GM19035 (cell line): ENCODE measurements around the gene SMAD7.

Experiments
- ATAC-seq: cut with Tn5 transposase; IDR thresholded peaks from one replicate; pipeline ENCODE4 v1.9.1; 2021; ENCODE audit not compliant: unreplicated experiment

SMAD7 gene, protein sequence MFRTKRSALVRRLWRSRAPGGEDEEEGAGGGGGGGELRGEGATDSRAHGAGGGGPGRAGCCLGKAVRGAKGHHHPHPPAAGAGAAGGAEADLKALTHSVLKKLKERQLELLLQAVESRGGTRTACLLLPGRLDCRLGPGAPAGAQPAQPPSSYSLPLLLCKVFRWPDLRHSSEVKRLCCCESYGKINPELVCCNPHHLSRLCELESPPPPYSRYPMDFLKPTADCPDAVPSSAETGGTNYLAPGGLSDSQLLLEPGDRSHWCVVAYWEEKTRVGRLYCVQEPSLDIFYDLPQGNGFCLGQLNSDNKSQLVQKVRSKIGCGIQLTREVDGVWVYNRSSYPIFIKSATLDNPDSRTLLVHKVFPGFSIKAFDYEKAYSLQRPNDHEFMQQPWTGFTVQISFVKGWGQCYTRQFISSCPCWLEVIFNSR

DNA sequence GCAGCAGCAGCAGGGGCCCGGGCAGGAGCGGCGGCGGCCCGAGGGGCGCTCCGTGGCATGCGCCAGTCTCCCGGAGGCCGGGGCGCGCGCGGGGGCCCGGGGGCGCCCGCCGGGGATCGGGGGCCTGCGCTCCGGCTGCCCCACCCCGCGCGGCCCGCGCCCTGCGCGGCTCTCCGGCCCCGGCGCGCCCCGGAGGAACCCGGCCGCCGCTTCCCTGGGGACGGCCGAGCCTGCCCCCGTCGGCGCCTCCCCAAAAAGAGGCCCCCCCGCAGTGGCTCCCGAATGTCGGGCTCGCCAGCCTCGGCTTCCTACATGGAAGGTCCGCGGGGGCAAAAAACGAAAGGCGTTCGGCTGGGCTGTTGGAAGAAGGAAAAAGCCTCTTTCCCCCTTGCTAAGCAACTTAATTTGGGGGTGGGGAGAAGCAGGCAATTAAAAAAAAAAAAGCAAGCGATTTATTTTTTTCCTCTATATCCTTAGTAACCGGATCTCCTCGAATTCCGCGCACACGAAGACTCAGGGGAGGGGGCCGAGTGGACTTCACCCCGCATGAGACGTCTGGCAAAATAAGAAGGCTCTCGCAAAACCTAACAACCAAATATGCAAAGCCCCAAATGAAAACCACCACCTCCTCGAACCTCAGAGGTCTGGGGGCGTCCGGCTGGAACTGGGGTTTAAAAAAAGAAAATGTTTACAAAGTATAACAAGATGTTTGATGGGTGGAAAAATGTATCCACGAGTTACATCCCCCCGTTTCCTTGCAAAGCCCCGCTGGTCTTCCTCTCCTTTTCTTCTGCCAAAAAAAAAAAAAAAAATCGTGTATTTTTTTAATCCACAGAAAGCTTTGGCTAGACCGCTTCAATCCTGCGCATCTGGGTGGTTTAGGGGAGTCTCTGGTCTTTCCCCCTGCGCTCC lies at the start of gene SMAD7:
Gene SMAD7, minus strand, starts transcription at position 430 of the 912 bp plus-strand sequence. CDS start 541 bp downstream, outside the sequence.
- no peak for ATAC-seq

DNA sequence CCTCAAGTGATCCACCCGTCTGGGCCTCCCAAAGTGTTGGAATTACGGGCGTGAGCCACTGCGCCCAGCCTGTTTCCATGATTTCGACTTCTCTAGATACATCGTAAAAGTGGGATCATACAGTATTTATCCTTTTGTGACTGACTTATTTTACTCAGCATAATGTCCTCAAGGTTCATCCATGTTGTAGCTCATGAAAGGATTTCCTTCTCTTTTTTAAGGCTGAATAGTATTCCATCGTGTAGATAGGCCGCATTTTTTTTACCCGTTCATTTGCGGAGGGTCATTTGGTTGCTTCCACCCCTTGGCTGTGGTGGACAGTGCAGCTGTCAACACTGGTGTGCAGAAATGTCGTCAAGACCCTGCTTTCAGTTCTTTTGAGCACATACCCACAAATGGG lies 48.8 kb upstream of the SMAD7 start:
- ATAC-seq: no peak

DNA sequence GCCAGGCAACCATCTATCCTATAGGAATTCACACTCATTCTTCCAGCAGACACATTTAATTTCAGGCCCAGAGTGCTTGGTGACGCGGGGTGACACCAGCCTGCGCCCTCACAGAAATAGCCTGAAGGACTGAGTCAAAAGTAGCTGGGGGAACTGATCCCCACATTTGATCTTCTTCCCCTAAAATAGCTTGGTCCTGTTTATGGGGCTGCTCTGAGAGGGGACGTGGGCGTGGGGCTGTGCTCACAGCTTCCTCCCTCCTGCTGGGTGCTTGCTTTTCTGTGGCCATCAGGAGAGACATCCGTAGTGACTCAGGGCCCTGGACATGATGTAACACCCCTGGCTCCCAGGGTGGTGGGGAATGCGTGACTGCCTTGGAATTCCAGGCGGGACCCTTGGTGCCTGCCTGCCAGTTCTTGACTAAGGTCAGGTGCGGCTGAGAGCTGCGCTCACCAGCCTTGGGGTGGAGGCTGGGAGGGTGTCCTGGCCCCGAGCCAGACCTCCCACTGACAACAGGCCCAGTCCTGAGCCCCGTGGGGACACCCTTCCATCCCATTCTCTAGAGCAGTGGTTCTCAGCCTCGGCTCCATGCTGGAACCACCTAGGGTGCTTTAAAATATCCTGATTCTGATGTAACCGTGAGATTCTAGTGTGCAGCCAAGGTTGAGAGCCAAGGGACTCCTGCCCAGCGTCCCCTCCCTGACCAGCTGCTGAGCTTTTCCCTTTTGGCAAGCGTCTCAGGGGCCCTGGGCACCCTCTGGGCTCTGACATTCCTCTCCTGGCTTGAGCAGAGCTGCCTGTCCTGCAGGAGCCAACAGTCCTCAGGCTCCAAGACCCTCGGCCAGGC lies 47.4 kb upstream of the SMAD7 start:
- ATAC-seq: no peak

DNA sequence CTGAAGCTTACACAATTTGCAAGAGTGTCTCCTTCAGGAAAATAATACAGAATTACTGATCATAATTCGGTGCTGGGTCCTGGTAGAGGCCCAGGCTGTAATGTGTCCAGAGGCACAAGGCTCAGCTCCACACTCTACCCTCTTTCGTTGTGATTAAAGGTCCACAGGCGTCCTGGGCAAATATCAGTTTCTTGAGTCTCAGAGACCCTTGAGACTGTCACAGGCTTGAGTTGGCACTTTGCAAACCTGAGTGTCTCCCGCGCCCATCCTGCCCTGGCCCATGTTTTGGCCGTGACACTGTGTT lies 46.9 kb upstream of the SMAD7 start:
- ATAC-seq: no peak

DNA sequence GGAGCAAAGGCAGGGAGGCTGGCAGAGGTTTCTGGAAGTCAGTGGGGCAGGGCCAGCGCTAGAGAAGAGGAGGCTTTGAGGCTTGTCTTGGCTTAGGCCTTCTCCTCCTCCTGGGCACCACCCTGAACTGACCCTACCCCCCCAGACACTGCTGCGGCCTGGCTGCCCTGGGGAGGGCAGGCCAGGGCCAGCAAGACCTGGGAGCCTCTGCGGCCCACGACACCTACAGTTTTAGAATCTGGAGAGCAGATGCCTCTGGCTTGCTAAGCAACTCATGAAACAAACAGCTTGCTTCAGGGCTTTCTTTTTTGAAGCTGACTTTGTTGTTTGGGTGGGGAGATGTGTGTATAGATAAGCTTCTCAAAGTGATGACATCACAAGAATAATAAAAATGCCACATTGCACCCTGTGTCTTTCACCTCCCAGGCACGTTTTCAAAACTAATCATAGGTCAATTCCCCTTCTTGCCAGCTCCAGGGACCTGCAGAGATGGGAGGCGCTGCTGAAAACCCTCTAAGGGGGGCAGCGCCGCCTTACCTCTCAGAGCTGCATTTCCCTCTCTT lies 46.2 kb upstream of the SMAD7 start:
- no peak for ATAC-seq

DNA sequence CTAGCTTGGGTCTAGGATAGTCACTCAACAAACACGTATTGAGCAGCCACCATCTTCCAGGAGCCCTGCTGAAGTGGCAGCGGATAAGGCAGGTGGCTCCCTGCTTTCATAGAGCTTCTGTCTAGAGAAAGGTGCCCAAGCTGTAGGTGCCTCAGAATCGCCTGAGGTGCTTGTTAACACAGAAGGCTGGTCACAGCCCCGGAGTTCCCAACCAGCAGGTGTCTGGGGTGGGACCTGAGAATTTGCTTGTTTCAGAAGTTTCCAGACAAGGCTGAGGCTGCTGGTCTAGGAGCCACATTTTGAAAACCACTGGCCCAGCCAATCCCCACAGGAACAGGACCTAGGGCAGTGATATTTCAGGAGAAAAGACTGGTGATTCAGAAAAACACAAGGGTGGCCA lies 45.3 kb upstream of the SMAD7 start:
- ATAC-seq: no peak

DNA sequence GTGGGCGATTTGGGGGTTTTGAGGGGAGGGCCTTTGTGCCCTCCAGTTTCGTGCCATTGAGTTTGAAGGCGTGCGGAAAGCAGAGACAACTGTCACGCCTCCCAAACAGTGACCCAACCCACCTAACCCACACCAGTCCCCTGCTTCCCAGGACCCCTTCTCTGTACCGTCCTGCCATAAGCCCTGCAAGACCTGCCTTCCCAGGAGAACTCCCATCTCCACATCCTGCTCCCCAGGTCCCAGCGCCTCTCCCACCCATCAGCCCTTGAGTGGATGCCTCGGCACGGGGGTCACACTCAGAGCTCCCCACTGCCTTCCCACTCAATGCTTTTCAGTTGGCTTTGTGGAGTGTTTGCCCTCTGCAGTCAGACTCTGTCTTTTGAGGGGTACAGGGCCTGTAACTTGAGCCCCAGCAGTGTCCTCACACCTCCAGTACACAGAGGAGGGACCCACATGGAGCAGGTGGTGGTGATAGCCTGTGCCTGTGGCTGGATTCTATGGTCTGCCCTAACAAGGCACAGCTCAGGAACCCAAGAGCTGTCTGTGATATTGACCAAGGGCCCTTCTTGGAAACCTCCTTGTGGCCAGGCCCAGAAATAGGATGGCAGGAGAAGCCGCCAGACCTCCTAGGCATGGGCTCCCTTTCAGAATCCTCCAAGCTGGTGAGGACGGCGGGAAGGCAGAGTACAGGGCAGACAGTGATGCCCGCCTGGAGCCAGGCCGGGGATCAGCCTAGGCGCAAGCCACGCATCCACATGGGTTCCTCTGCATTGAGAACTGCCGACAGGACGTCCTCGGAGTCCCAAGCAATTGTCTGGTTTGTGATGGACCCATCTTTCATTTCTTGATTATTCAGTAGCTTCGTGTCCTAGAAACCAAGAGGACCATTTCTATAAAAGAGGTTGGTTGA lies 44.4 kb upstream of the SMAD7 start:
- no peak for ATAC-seq

DNA sequence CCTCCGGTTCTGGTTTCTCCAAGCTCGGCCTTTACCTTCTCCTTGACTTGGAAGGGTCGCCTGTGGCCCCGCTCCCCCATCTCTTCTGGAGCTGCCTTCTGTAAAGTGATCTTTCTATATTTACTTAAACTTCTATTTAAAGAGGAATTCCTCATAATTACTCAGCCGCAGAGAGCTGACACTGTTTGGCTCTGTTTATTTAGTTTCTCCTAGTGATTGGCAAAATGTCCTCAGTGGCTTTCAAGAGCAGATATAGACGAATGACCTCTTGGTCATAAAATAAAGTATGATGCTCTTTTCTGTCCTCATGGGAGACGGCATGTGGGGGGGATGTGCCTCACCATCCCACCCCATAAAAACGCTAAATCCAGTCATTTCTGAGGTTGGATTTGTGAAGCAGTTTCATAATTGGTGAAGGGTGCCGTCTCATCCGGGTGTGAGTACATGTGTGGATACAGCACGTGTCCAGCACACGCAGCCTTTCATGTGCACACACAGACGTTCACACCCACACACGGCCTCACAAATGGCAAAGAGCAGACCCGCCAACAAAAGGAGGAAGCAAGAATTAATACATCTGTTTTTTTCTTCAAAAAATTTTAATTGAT lies 43.4 kb upstream of the SMAD7 start:
- ATAC-seq: no peak

DNA sequence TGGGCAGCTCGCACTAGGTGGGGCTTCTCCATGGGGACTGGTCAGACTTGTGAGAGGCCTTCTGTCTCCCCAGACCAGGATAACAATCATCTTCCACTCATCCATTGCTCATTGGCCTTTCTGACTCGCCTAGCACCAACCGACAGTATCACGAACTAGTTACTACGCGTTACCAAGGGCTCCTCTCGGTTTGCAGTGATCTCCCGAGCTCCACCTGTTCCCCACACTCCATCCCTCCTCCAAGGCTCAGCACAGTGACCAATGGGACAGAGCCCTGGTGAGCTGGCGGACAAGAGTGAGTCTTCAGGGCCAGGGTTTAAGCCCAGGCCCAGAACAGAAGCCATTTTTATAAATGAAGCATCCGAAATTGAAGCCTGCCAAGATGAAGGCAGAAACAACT lies 42.8 kb upstream of the SMAD7 start:
- no peak for ATAC-seq

DNA sequence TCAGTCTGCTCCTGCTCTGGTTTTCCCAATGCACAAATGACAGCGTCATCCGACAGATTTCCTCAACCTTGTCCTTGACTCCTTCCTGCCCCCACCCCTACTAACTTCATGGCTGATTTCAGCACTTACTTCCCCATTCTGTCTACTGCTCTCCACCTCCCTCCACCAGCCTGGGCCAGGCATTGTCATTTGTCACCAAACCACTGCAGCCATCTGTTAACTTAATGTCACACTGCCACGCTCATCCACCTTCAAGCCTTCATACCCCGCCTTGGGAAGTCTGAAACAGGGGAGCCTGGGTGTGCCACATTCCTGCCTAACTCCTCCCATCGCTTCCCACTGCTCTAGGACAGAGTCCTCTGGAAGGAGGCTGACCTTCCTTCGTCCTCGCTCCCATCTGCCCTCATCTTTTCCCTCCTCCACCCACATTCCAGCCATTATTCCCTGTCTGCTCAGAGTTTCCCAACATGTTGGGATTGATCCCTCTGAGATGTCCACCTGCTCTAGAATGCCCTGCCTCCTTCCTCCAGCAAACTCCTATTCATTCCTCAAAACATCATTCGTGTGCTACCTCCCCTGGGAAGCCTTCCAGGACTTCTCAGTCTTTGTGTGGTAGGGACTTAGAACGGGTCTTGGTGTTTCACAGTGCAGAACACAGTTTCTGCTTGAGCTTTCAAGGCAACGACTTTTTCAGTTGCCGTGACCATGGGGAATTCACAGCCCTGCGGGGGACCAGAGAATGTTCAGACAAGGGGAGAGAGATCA lies 42.2 kb upstream of the SMAD7 start:
- no peak for ATAC-seq

DNA sequence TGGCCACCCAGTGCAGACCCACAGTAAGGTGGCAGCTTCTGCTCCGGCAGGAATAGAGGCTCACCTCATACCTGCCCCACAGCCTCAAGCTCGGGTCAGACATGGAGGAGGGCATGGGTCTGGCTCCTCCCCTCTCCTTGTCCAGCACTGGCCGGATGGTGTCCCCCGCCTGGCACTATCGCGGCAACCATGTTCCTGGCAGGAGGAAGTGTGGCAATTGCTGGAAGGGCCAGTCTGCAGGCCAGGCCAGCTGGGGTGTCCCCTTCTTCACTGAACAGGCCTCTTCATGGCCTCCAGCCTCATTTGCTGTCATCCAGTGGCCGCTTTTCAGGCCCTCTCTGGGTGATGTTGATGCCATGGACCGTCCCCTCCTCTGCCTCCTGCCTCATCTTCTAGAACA lies 41.4 kb upstream of the SMAD7 start:
- no peak for ATAC-seq

DNA sequence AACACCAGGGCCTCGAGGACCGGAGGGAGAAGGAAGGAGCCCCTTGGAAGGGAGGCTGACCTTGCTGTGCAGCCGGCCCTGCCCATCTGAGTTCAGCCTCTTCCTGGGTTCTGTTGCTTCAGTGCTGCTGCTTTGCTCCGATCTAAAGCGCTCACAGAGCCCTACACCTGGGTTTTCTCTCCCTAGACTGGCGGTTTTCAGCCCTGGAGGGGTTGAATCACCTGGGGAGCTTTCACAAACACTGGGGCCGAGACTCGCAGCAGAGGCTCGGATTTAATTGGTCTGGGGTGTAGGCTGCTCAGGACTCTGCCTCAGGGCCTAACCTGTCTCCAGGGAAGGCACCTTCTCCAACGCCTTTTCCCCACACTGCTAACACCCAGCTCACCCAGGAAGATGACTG lies 40.9 kb upstream of the SMAD7 start:
- no peak for ATAC-seq

DNA sequence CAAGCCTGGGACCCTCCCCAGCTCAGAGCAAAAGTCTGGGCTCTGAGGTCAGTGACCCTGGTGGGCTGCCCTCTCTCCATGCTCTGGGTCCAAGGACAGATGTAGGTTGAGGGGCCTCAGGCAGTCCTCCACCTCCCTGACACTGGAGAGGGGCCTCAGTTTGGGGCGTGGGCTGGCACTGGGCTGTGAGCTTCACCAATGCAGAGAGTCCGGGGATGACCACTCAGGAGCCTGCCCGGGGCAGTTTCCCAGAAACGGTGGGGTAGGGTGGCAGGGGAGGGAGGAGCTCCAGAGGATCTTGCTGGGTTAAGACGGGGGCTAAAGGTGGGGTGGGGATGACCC lies 40.5 kb upstream of the SMAD7 start:
- ATAC-seq: no peak

DNA sequence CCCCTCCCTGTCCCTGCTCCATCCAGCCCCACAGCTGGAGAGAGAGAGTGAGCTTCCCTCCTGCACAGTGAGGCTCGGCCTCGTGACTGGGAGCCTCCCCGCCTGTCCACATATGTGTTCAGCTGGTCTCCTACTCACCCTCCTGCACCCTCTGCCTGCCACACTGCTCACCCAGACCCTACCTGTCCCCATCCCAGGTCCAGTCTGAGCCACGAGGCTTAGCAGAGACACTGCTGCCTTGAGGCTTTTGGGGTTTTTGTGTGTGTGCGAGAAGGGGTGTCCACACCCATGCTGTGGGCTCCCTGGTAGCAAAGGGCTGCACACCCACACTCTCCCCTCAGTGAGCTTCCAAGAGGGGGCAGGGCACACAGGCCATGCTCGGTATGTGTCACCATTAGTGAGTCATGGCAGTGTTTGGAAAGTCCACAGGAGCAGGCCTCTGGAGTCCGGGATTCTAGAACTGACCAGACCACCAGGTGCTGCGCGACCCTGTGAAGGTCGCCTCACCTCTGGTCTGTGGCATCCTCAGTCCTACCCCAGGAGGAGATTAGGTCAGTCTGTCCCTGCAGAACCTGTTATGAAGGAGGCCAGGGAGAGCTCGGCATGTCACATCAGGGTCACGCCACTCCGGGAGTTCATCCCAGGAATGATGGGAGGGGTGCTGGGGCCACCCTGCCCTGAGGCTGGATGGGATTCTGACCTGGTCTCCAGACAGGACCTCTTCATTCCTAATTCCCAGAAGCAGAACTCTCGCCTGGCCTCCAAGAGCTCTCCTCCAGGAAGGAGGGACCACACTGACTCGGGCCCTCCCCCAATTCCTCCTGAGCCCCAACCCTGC lies 39.9 kb upstream of the SMAD7 start:
- ATAC-seq: no peak

DNA sequence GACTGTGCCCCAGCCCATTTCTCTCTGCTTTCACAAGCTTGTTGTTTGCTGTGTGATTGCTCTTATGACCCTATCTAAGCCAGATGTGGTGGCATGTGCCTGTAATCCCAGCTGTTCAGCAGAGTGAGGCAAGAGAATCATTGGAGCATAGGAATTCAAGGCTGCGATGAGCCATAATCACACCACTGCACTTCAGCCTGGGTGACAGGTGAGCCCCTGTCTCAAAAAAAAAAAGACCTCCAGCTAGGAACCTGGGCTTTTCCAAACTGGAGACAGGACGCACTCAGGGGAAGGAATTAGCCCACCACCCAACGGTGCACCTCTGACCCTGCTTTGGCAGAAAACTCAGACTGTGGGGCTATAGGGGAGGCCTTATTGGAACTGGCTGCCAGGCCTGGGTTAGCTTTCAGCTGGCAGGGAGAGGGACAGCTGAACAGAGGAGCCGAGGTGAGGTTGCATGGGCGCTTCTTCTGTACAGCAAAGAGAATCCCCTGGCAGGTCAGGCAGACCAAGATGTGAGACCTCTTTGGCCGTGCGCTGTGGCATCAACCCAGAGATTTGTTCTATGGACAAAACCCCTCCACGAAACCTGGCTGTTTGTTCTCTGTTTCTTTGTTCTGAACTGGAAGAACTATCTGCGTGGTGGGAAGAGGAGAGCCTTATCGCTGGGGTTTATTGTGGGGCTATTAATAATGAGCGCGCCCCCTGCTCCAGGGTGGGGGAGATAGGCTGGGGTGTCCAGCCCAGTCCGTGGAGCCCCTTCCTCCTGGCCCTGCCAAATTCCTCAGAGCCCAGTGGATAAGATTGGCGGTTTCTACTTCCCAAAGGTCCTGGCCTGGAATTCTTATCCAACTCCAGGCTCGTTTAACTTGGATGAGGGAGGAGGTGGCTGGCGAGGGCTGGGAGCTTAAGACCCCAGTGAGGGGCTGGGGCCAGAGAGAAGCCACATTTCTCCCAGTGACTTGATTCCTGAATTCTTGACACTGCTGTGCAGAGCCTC lies 38.8 kb upstream of the SMAD7 start:
- no peak for ATAC-seq

DNA sequence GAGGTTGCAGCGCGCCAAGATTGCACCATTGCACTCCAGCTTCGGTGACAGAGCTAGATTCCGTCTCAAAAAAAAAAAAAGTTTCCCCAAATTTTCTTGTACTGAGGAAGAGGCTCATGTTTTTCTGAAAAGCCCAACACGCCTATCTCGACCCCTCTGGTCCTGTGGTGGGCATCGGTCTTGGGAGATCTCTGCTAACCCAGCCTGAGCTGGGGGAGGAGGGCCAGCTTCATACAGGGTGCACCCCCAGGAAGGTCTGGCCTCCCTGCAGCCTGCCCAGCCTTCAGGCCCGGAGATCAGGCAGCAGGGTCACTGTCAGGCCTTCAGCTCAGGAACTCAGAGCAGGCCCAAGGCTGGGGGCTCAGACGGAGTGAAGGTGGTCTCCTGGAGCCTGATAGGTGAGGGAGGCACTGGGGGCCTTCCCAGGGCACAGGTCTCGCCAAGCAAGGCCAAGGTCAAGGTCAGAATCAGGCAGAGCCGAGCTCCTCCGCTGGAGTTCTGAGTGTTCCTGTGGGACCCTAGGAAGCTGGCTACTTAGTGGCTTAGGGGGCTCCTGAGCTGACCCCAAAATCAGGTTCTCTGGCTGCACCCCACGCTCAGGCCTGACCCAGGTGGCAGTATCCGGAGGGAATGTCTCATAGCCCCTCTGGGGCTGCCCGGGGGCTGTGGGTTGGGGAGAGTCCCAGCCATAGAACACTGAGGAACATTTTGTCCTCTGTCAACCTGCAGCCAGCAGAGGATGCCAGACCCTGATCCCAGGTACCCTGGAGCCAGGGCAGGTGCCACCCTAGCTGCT lies 37.9 kb upstream of the SMAD7 start:
- no peak for ATAC-seq
